ENCODE results near the gene JTB.

JTB gene

GRCh38 chr1:153932156-153933131 lies 45.0 kb downstream of the JTB start:
- no peak for DNase-seq (ENCODE audit: low read depth)

- no peak for DNase-seq (ENCODE audit: low read depth)
Observed at GRCh38 chr1:153929981-153930948, 47.2 kb downstream of the JTB start.

GRCh38 chr1:153929426-153929825 lies 48.0 kb downstream of the JTB start:
- DNase-seq (ENCODE audit: low read depth), result no peak

- DNase-seq (ENCODE audit: low read depth), result no peak
Observed at GRCh38 chr1:153928791-153929341, 48.6 kb downstream of the JTB start.

- DNase-seq (ENCODE audit: low read depth), result no peak
Observed at GRCh38 chr1:153928245-153928644, 49.2 kb downstream of the JTB start.

- DNase-seq (ENCODE audit: low read depth), result no peak
Observed at GRCh38 chr1:153926405-153926804, 51.1 kb downstream of the JTB start.
